Measurements from ENCODE around the gene MCF2L2. TPM values are rescaled to one million over a fixed set of nuclear protein-coding genes. Genes with fewer than 3 reads are reported as not detected.
A peak's percentile ranks its signal among the peaks of the same experiment; 100 is the strongest.
"Not testable (repeated sequence)": the region's sequence is repeated elsewhere in the genome, so short reads cannot be mapped to it uniquely, and the experiment has no call there.

The MCF2L2 gene
- total and polyA plus RNA-seq, 12 donors = 6.5 to 62.7 (median 21.7) TPM

DNA sequence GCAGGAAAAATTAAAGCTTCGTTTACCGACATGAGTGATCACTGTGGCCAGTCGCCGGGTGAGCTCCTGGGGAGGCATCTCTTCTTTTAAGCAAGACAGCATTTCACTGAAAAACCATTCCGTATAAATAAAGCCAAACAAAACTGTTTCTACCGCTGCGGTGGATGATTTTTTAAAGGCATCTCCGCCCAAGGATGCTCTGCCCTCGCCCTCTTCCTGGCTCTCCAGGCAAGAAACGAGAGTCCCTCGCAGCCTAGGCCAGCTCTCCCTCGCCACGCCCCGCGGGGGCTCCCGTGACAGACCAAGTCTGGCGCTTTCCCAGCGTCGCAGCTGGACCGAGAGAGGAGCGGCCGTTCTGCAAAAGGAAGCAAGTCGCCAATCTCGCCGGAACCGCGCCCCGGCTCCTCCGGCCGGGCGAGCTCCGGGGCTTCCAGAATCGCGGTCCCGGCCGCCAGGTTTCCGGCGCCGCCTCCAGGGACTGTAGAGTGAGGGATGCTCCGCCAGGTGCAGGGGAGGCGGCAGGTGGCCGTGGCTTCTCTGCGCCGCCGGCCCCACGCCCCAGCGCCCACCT, 458 bp downstream of the MCF2L2 start:
- peak; percentile 79 to 91 (median 86) for DNase-seq

DNA sequence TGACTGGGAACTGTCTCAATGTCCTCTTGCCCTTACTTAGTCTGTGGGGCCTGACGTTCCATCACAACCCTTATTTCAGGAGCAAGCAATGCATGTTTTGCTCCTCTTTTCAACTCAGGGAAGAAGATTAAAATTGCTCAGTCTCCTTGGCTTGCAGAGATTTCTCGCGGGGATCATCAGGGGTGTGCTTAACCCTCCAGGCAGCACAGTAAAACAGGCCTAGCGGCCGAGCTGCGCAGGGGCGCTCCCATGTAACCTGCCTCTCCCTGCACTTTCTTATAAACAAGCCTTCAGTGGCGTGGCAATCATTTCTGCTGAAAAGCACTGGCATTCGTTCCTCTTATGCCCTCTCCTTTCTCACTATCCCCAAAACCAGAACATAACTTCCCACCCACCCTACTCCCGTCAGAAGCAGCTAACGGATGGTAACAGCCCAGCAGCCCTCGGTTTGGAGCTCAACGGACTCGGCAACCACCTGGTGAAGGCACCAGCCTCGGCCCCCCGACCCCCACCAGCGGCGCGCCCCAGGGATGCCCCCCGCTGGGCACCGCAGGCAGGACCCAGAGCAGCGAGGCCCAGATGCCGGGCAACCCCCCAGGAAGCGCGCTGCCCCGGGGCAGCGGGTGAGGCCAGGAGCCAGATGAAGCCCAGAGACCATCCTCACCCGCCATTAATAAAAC, 1.1 kb downstream of the MCF2L2 start:
- Histone ChIP-seq H3K4me3 (peak overlapping the region in 2 of 4 donors; percentile 75 to 78), H3K27me3 (no peaks in the 10 kb centered on the region), H3K4me1 (replicated peaks in 1 of 2) (peaks cover 0 to 16% of the 10 kb centered on the region in 2 donors), H3K36me3 (replicated peaks in 1 of 2) (no peaks in the 10 kb centered on the region), H3K27ac (peak overlapping the region in 4 of 5 donors; percentile 69 to 84 (median 80)), H3K9me3 (replicated peaks in 1 of 3) (no peaks in the 10 kb centered on the region)
- peak in 1 of 7 donors; percentile 28 for DNase-seq
- intact Hi-C loops (cut with DNase I) = no loop called here
- 16 to 31% (median 22%) methylated on average over 14 to 28 of the region's 28 CpGs for WGBS, 4 donors
- TF ChIP-seq, protein P1, sequence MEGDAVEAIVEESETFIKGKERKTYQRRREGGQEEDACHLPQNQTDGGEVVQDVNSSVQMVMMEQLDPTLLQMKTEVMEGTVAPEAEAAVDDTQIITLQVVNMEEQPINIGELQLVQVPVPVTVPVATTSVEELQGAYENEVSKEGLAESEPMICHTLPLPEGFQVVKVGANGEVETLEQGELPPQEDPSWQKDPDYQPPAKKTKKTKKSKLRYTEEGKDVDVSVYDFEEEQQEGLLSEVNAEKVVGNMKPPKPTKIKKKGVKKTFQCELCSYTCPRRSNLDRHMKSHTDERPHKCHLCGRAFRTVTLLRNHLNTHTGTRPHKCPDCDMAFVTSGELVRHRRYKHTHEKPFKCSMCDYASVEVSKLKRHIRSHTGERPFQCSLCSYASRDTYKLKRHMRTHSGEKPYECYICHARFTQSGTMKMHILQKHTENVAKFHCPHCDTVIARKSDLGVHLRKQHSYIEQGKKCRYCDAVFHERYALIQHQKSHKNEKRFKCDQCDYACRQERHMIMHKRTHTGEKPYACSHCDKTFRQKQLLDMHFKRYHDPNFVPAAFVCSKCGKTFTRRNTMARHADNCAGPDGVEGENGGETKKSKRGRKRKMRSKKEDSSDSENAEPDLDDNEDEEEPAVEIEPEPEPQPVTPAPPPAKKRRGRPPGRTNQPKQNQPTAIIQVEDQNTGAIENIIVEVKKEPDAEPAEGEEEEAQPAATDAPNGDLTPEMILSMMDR (IDR thresholded peaks at IDR 0.05) = peak in 2 of 6 experiments; percentile 8 to 17
- TF ChIP-seq POLR2A (IDR thresholded peaks at IDR 0.05) = no peak

More for the DNA sequence above, 458 bp downstream of the MCF2L2 start:
- H3K4me3 ChIP-seq = peak overlapping the region; percentile 41 to 78 (median 58)
- WGBS, 4 donors = 0 to 1% (median 0%) methylated on average over 8 to 47 of the region's 47 CpGs
- H3K27ac ChIP-seq = peak overlapping the region in 4 of 5 donors; percentile 69 to 84 (median 80)
- no peaks in the 10 kb centered on the region for H3K27me3 ChIP-seq
- peak in 1 of 2 donors; percentile 84 for TF ChIP-seq POLR2A (IDR thresholded peaks at IDR 0.05)
- TF ChIP-seq, protein P1 (IDR thresholded peaks at IDR 0.05) = no peak
- intact Hi-C loops (cut with DNase I) = no loop called here
- peaks cover 0 to 16% of the 10 kb centered on the region in 2 donors for H3K4me1 ChIP-seq (replicated peaks in 1 of 2)
- no peaks in the 10 kb centered on the region for H3K9me3 ChIP-seq (replicated peaks in 1 of 3)
- no peaks in the 10 kb centered on the region for H3K36me3 ChIP-seq (replicated peaks in 1 of 2)

DNA sequence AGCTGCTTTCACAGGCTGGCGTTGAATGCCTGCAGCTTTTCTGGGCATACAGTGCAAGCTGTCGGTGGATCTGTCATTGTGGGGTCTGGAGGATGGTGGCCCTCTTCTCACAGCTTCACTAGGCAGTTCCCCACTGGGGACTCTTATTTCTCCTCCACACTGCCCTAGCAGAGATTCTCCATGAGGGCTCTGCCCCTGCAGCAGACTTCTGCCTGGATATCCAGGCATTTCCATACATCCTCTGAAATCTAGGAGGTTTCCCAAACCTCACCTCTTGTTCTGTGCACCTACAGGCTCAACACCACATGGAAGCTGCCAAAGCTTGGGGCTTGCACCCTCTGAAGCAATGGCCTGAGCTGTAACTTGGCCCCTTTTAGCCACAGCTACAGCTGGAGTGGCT, 9.6 kb downstream of the MCF2L2 start:
- H3K27me3 ChIP-seq; H3K36me3 ChIP-seq (replicated peaks in 1 of 2); DNase-seq; H3K27ac ChIP-seq; H3K4me3 ChIP-seq; intact Hi-C loops (cut with DNase I); H3K4me1 ChIP-seq (replicated peaks in 1 of 2): not testable (repeated sequence)
- peaks cover 0 to 27% (median 0%) of the 10 kb centered on the region in 3 donors for H3K9me3 ChIP-seq (replicated peaks in 1 of 3)
- WGBS, 4 donors = 96 to 100% (median 96%) methylated on average over 1 to 2 of the region's 2 CpGs; no CpG with 5 or more reads in 1 of the 4 donors

DNA sequence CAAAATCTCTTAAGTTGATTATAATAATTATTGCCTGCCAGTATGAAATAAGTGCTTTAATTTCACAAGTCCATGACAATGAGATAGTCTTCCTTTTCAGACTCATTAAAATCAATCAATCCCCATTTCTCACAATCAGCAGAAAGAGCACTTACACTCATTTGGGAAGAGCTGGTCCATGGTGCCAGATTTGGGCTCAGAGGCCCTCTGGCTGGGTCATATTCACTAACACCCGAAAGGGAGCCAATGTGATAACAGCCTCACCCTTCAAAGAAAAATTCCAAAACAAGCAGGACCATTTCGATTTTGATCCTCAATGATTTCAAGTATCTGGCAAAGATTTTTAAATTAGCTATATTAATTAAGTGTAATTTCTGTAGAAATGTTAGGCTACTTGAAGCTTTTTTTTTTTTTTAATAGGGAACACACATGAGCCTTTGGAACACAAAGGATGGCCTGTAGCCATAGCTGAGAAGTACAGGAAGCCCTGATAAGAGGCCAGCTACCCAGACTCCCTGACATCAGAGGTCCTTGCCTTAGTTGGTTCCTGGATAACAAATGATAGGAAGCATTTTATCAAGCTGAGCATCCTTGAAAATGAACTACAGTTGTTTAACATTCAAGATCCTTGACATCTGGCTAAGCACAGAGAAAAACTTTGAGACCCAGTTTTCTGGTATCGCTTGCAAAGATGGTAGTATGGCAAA, 17.1 kb downstream of the MCF2L2 start:
- intact Hi-C loops (cut with DNase I) = no loop called here
- DNase-seq = peak; percentile 51 to 87 (median 74)
- Histone ChIP-seq H3K9me3 (replicated peaks in 1 of 3) (no peaks in the 10 kb centered on the region), H3K27me3 (no peaks in the 10 kb centered on the region), H3K4me3 (no peak overlapping the region), H3K36me3 (replicated peaks in 1 of 2) (no peaks in the 10 kb centered on the region), H3K4me1 (replicated peaks in 1 of 2) (peaks cover 45 to 52% of the 10 kb centered on the region in 2 donors), H3K27ac (peak overlapping the region; percentile 52 to 76 (median 67))
- TF ChIP-seq, protein P1 (IDR thresholded peaks at IDR 0.05) = no peak
- no peak for TF ChIP-seq POLR2A (IDR thresholded peaks at IDR 0.05)
- 44 to 50% (median 48%) methylated on average over 3 of the region's 3 CpGs for WGBS, 4 donors
